Measurements from ENCODE around the gene SAMD14. TPM values are rescaled to one million over a fixed set of nuclear protein-coding genes. Genes with fewer than 3 reads are reported as not detected.
A peak's percentile ranks its signal among the peaks of the same experiment; 100 is the strongest.

Gene SAMD14
- total RNA-seq, 1 experiment from 2014 or later = not detected

GRCh38 chr17:50080096-50080480, 49.9 kb downstream of the SAMD14 start:
- TF ChIP-seq CTCF (IDR thresholded peaks at IDR 0.05; ENCODE audit: unreplicated experiment) = no peak
- H3K27ac Mint-ChIP-seq (ENCODE audit: unreplicated experiment) = peak overlapping the region; percentile 20
- no peak for DNase-seq
- no TSS peak for BruUV-seq (replicated peaks)
- intact Hi-C loops (cut with micrococcal nuclease; ENCODE audit: unreplicated experiment) = loop anchor here (10.0 kb wide), 1 partner anchor 195 kb away; no protein-coding TSS in a partner anchor
- H3K36me3 Mint-ChIP-seq (ENCODE audit: insufficient read depth, unreplicated experiment) = peaks cover 98% of the 10 kb centered on the region
- H3K9me3 Mint-ChIP-seq (ENCODE audit: low read depth, unreplicated experiment) = no peaks in the 10 kb centered on the region
- H3K4me3 Mint-ChIP-seq (ENCODE audit: low read depth, unreplicated experiment) = no peak overlapping the region
- H3K27me3 Mint-ChIP-seq (ENCODE audit: unreplicated experiment) = no peaks in the 10 kb centered on the region
- peaks cover 31% of the 10 kb centered on the region for H3K4me1 Mint-ChIP-seq (ENCODE audit: low read depth, unreplicated experiment)
- CTCF ChIA-PET = interaction anchor here (0.7 to 1.7 kb wide), 12 partner anchors 10 to 82 kb away, joined by 3 to 31 read pairs (median 5); partner anchors contain the start of genes ITGA3 and PDK2

DNA sequence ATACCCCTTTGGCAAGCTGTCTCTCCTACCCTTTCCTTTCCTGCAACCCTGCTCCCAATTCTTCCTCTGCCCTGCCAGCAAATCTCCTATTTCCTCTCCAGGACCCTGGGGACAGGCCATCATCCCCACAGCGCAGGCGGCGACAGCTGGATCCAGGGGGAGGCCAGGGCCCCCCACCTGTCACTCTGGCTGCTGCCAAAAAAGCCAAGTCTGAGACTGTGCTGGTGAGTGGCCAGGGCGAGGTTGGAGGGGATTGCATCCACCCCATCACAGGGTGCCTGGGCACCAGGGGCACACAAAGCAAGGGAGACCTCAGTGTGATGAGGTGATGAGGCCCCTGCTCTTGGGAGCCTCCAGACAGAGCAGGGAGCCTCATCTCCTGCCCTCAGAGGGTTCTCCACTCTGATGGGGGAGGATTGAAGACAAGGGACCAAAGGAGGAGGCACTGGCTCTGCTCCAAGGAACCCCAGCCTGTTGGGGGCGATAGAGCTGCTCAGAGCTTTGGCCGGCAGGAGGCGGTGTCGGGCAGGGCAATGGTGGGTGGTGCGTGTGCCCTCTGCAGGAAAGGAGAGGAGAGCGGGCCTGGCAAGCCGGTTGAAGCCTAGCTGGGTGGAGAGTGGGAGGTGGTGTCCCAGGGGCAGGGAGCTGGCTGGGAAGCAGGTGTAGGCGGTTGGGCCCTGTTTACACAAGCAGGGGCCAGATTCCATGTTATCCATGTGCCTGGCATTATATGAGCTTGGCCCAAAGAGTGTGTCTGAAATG, 50.4 kb downstream of the SAMD14 start:
- Mint-ChIP-seq H3K27me3 (ENCODE audit: unreplicated experiment) (no peaks in the 10 kb centered on the region), H3K27ac (ENCODE audit: unreplicated experiment) (peak overlapping the region; percentile 20), H3K9me3 (ENCODE audit: low read depth, unreplicated experiment) (no peaks in the 10 kb centered on the region), H3K36me3 (ENCODE audit: insufficient read depth, unreplicated experiment) (peaks cover 98% of the 10 kb centered on the region), H3K4me1 (ENCODE audit: low read depth, unreplicated experiment) (peaks cover 36% of the 10 kb centered on the region), H3K4me3 (ENCODE audit: low read depth, unreplicated experiment) (no peak overlapping the region)
- peak; percentile 86 for DNase-seq
- peak; percentile 98 for TF ChIP-seq CTCF (IDR thresholded peaks at IDR 0.05; ENCODE audit: unreplicated experiment)
- CTCF ChIA-PET = interaction anchor here (0.7 to 1.7 kb wide), 11 partner anchors 10 to 81 kb away, joined by 3 to 31 read pairs (median 6); partner anchors contain the start of genes ITGA3 and PDK2
- intact Hi-C loops (cut with micrococcal nuclease; ENCODE audit: unreplicated experiment) = loop anchor here (10.0 kb wide), 1 partner anchor 195 kb away; no protein-coding TSS in a partner anchor
- no TSS peak for BruUV-seq (replicated peaks)

- no peak for DNase-seq
- intact Hi-C loops (cut with micrococcal nuclease; ENCODE audit: unreplicated experiment) = no loop called here
- Mint-ChIP-seq H3K9me3 (ENCODE audit: low read depth, unreplicated experiment) (no peaks in the 10 kb centered on the region), H3K36me3 (ENCODE audit: insufficient read depth, unreplicated experiment) (peaks cover 98% of the 10 kb centered on the region), H3K4me1 (ENCODE audit: low read depth, unreplicated experiment) (peaks cover 47% of the 10 kb centered on the region), H3K27ac (ENCODE audit: unreplicated experiment) (peak overlapping the region; percentile 71), H3K27me3 (ENCODE audit: unreplicated experiment) (no peaks in the 10 kb centered on the region), H3K4me3 (ENCODE audit: low read depth, unreplicated experiment) (no peak overlapping the region)
- BruUV-seq (replicated peaks) = TSS peak; percentile 5
- no peak for TF ChIP-seq CTCF (IDR thresholded peaks at IDR 0.05; ENCODE audit: unreplicated experiment)
- CTCF ChIA-PET = interaction anchor here (1.2 to 2.0 kb wide), 2 partner anchors 16 to 51 kb away, joined by 8 read pairs; no protein-coding TSS in a partner anchor
Measured at GRCh38 chr17:50078430-50078829, 51.5 kb downstream of the SAMD14 start.

GRCh38 chr17:50076591-50077235, 53.2 kb downstream of the SAMD14 start:
- CTCF ChIA-PET = interaction anchor here (2.0 kb wide), 1 partner anchor 49 kb away, joined by 8 read pairs; no protein-coding TSS in a partner anchor
- intact Hi-C loops (cut with micrococcal nuclease; ENCODE audit: unreplicated experiment) = no loop called here
- no TSS peak for BruUV-seq (replicated peaks)
- peaks cover 100% of the 10 kb centered on the region for H3K36me3 Mint-ChIP-seq (ENCODE audit: insufficient read depth, unreplicated experiment)
- no peak for DNase-seq
- peaks cover 48% of the 10 kb centered on the region for H3K4me1 Mint-ChIP-seq (ENCODE audit: low read depth, unreplicated experiment)
- peak overlapping the region; percentile 53 for H3K27ac Mint-ChIP-seq (ENCODE audit: unreplicated experiment)
- no peaks in the 10 kb centered on the region for H3K27me3 Mint-ChIP-seq (ENCODE audit: unreplicated experiment)
- no peak overlapping the region for H3K4me3 Mint-ChIP-seq (ENCODE audit: low read depth, unreplicated experiment)
- no peaks in the 10 kb centered on the region for H3K9me3 Mint-ChIP-seq (ENCODE audit: low read depth, unreplicated experiment)
- TF ChIP-seq CTCF (IDR thresholded peaks at IDR 0.05; ENCODE audit: unreplicated experiment) = no peak
